ENCODE results near the gene APBB2. TPM values are rescaled to one million over a fixed set of nuclear protein-coding genes. Genes with fewer than 3 reads are reported as not detected.

The APBB2 gene
- total RNA-seq, 3 donors from 2014 or later (not counting 1 experiment from before 2014, with no cell fraction given): 0.38 to 0.48 TPM; not detected in 1

GRCh38 chr4:41133454-41134018 is 80.8 kb downstream of the APBB2 start:
- H3K36me3 ChIP-seq (ENCODE audit: control insufficient read depth, insufficient read depth, low read length): no peaks in the 10 kb centered on the region
- no peaks in the 10 kb centered on the region for H3K27me3 ChIP-seq (ENCODE audit: control insufficient read depth, insufficient read depth, low read length)
- H3K4me3 ChIP-seq (ENCODE audit: low read length): no peak overlapping the region
- no peaks in the 10 kb centered on the region for H3K9me3 ChIP-seq (ENCODE audit: control insufficient read depth, insufficient read depth, low read length)
- intact Hi-C loops (cut with micrococcal nuclease): no loop called here
- no peaks in the 10 kb centered on the region for H3K27me3 Mint-ChIP-seq (ENCODE audit: low read depth in 2 of 2)
- no peaks in the 10 kb centered on the region for H3K4me1 Mint-ChIP-seq
- ATAC-seq: no peak
- no peaks in the 10 kb centered on the region for H3K4me1 ChIP-seq (ENCODE audit: control insufficient read depth, insufficient read depth, low read length)
- no peak for DNase-seq
- 84% methylated on average over 3 of the region's 3 CpGs for WGBS (ENCODE audit: insufficient coverage)
- no peak overlapping the region for H3K27ac ChIP-seq (ENCODE audit: low read length)
- no peak overlapping the region for H3K27ac Mint-ChIP-seq
- no peak overlapping the region for H3K4me3 Mint-ChIP-seq
- peaks cover 0 to 2% of the 10 kb centered on the region in 2 donors for H3K9me3 Mint-ChIP-seq
- H3K36me3 Mint-ChIP-seq: no peaks in the 10 kb centered on the region
- no peak for TF ChIP-seq CTCF (IDR thresholded peaks at IDR 0.05)

DNA sequence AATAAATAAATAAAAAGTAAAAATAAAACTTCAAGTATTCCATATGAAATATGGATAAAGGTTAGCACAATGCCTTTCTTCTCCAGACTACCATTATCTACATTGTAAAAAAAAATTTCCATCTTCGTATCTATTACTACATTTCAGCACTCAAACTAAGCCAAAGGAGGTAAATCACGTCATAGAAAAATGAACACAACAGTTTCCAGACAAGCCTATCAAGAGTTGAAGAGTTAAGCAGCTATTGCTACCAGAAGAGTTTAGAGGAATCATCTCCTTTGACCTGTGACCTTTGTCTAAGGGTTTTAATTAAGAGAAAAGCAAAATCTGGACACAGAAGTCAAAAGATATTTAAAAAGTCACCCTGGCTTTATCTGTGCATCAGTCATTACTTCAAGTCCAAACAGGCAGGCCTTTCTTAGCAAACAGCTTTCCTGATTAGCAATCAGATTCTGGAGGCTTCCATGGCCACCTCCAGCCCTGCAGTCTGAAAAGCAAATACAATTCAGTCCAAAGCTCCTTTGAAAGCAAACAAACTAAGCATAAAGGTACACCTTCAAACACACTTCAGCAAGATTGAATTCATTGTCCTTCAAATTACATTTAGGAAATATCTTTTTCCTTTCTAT is 82.2 kb downstream of the APBB2 start:
- Histone ChIP-seq H3K4me3 (ENCODE audit: low read length) (no peak overlapping the region), H3K36me3 (ENCODE audit: control insufficient read depth, insufficient read depth, low read length) (no peaks in the 10 kb centered on the region), H3K27me3 (ENCODE audit: control insufficient read depth, insufficient read depth, low read length) (no peaks in the 10 kb centered on the region), H3K4me1 (ENCODE audit: control insufficient read depth, insufficient read depth, low read length) (no peaks in the 10 kb centered on the region), H3K9me3 (ENCODE audit: control insufficient read depth, insufficient read depth, low read length) (no peaks in the 10 kb centered on the region), H3K27ac (ENCODE audit: low read length) (no peak overlapping the region)
- no peak for DNase-seq
- H3K9me3 Mint-ChIP-seq: peaks cover 0 to 2% of the 10 kb centered on the region in 2 donors
- 94% methylated on average over 2 of the region's 2 CpGs for WGBS (ENCODE audit: insufficient coverage)
- H3K36me3 Mint-ChIP-seq: no peaks in the 10 kb centered on the region
- ATAC-seq: no peak
- H3K4me1 Mint-ChIP-seq: no peaks in the 10 kb centered on the region
- no peaks in the 10 kb centered on the region for H3K27me3 Mint-ChIP-seq (ENCODE audit: low read depth in 2 of 2)
- H3K27ac Mint-ChIP-seq: no peak overlapping the region
- intact Hi-C loops (cut with micrococcal nuclease): no loop called here
- no peak for TF ChIP-seq CTCF (IDR thresholded peaks at IDR 0.05)
- H3K4me3 Mint-ChIP-seq: no peak overlapping the region

DNA sequence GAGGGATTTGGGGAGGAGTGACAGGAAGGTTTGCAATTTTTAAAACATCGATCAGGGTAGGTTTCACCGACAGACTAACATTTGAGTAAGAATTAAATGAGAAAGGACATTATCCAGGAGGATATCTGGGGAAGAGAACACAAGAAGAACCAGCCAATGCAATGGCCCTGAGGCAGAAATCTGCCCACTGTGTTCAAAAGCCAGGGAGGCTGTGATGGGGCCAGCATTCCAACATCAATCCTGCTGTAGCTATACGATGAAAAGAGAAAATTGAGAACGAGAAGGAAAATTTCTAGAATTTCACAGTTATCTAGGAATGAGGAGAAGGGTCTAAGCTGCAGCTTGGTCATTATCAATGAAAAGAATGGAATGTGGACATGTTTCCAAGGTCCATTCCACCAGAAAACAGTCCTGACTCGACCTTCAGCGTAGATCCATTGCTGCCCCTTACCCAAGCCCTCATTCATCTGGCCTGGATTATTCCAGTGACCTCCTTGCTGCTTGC is 84.4 kb downstream of the APBB2 start:
- peaks cover 0 to 2% of the 10 kb centered on the region in 2 donors for H3K9me3 Mint-ChIP-seq
- Histone ChIP-seq H3K36me3 (ENCODE audit: control insufficient read depth, insufficient read depth, low read length) (no peaks in the 10 kb centered on the region), H3K4me1 (ENCODE audit: control insufficient read depth, insufficient read depth, low read length) (no peaks in the 10 kb centered on the region), H3K4me3 (ENCODE audit: low read length) (no peak overlapping the region), H3K27me3 (ENCODE audit: control insufficient read depth, insufficient read depth, low read length) (no peaks in the 10 kb centered on the region), H3K27ac (ENCODE audit: low read length) (no peak overlapping the region), H3K9me3 (ENCODE audit: control insufficient read depth, insufficient read depth, low read length) (no peaks in the 10 kb centered on the region)
- H3K4me3 Mint-ChIP-seq: no peak overlapping the region
- DNase-seq: no peak
- no peaks in the 10 kb centered on the region for H3K27me3 Mint-ChIP-seq (ENCODE audit: low read depth in 2 of 2)
- TF ChIP-seq CTCF (IDR thresholded peaks at IDR 0.05): no peak
- H3K36me3 Mint-ChIP-seq: no peaks in the 10 kb centered on the region
- H3K4me1 Mint-ChIP-seq: no peaks in the 10 kb centered on the region
- H3K27ac Mint-ChIP-seq: no peak overlapping the region
- ATAC-seq: no peak
- intact Hi-C loops (cut with micrococcal nuclease): no loop called here
- 88% methylated on average over 6 of the region's 6 CpGs for WGBS (ENCODE audit: insufficient coverage)

Measured in natural killer cell (primary cell).